Endothelial cell of umbilical vein (primary cell): Measurements from ENCODE around the gene OXCT2.
"Not testable (repeated sequence)": the region's sequence is repeated elsewhere in the genome, so short reads cannot be mapped to it uniquely, and the experiment has no call there.

Experiments used
- CTCF ChIP-seq, 2 donors: IDR thresholded peaks; 1 replicate in 1 of 2; 2 replicates in 1 of 2; pipeline ENCODE4 v1.5.1; 2011; ENCODE audit warnings: low read length in 2 of 2, mild to moderate bottlenecking in 2 of 2, moderate library complexity in 2 of 2, control low read depth in 1 of 2, inconsistent platforms in 1 of 2, low read depth in 1 of 2; ENCODE audit not compliant: insufficient read depth in 1 of 2; ENCODE audit errors: extremely low read depth in 1 of 2
- POLR2AphosphoS5 ChIP-seq: IDR thresholded peaks from 2 replicates; pipeline ENCODE4 v1.6.1; 2012; ENCODE audit warnings: low read depth, mild to moderate bottlenecking, control low read depth, low read length, moderate library complexity; ENCODE audit not compliant: insufficient read depth

- TF ChIP-seq POLR2AphosphoS5; CTCF (IDR thresholded peaks at IDR 0.05; ENCODE audit: extremely low read depth in 1 of 2, insufficient read depth in 1 of 2, low read depth in 1 of 2, low read length in 2 of 2): not testable (repeated sequence)
Observed at GRCh38 chr1:39769502-39769901, 1.6 kb downstream of the OXCT2 start.
